ENCODE results near the gene SPOCK1. TPM values are rescaled to one million over a fixed set of nuclear protein-coding genes. Genes with fewer than 3 reads are reported as not detected.

The SPOCK1 gene
- total RNA-seq, 1 donor from 2014 or later = not detected

GRCh38 chr5:137281201-137281600 is 217.9 kb downstream of the SPOCK1 start:
- H3K4me3 Mint-ChIP-seq = no peak overlapping the region

GRCh38 chr5:137280656-137281055 is 218.5 kb downstream of the SPOCK1 start:
- Mint-ChIP-seq H3K9me3 (no peaks in the 10 kb centered on the region), H3K36me3 (ENCODE audit: low read depth) (no peaks in the 10 kb centered on the region), H3K27ac (no peak overlapping the region), H3K4me3 (no peak overlapping the region), H3K4me1 (no peaks in the 10 kb centered on the region), H3K27me3 (peaks cover 5% of the 10 kb centered on the region)
- DNase-seq = no peak
- intact Hi-C loops (cut with micrococcal nuclease) = no loop called here

More at GRCh38 chr5:137281201-137281600, 217.9 kb downstream of the SPOCK1 start:
- DNase-seq = no peak
- intact Hi-C loops (cut with micrococcal nuclease) = no loop called here
- H3K27me3 Mint-ChIP-seq = peaks cover 5% of the 10 kb centered on the region
- H3K4me1 Mint-ChIP-seq = no peaks in the 10 kb centered on the region
- no peaks in the 10 kb centered on the region for H3K36me3 Mint-ChIP-seq (ENCODE audit: low read depth)
- H3K27ac Mint-ChIP-seq = no peak overlapping the region
- no peaks in the 10 kb centered on the region for H3K9me3 Mint-ChIP-seq

- Mint-ChIP-seq H3K36me3 (ENCODE audit: low read depth) (no peaks in the 10 kb centered on the region), H3K9me3 (no peaks in the 10 kb centered on the region), H3K27me3 (peaks cover 5% of the 10 kb centered on the region), H3K4me1 (no peaks in the 10 kb centered on the region), H3K4me3 (no peak overlapping the region), H3K27ac (no peak overlapping the region)
- no peak for DNase-seq
- intact Hi-C loops (cut with micrococcal nuclease) = no loop called here
Measured at GRCh38 chr5:137279521-137280231, 219.4 kb downstream of the SPOCK1 start.

GRCh38 chr5:137278476-137278875 is 220.7 kb downstream of the SPOCK1 start:
- intact Hi-C loops (cut with micrococcal nuclease) = no loop called here
- no peak overlapping the region for H3K4me3 Mint-ChIP-seq
- no peaks in the 10 kb centered on the region for H3K9me3 Mint-ChIP-seq
- H3K4me1 Mint-ChIP-seq = no peaks in the 10 kb centered on the region
- H3K36me3 Mint-ChIP-seq (ENCODE audit: low read depth) = no peaks in the 10 kb centered on the region
- no peak for DNase-seq
- H3K27ac Mint-ChIP-seq = no peak overlapping the region
- H3K27me3 Mint-ChIP-seq = peaks cover 5% of the 10 kb centered on the region

GRCh38 chr5:137275083-137275482 is 224.0 kb downstream of the SPOCK1 start:
- Mint-ChIP-seq H3K27me3 (peaks cover 2% of the 10 kb centered on the region), H3K9me3 (no peaks in the 10 kb centered on the region), H3K36me3 (ENCODE audit: low read depth) (no peaks in the 10 kb centered on the region), H3K4me3 (no peak overlapping the region), H3K27ac (no peak overlapping the region), H3K4me1 (no peaks in the 10 kb centered on the region)
- no peak for DNase-seq
- intact Hi-C loops (cut with micrococcal nuclease) = no loop called here

- Mint-ChIP-seq H3K4me3 (no peak overlapping the region), H3K4me1 (no peaks in the 10 kb centered on the region), H3K27me3 (no peaks in the 10 kb centered on the region), H3K36me3 (ENCODE audit: low read depth) (no peaks in the 10 kb centered on the region), H3K9me3 (no peaks in the 10 kb centered on the region), H3K27ac (no peak overlapping the region)
- intact Hi-C loops (cut with micrococcal nuclease) = no loop called here
- DNase-seq = no peak
Measured at GRCh38 chr5:137273511-137273910, 225.6 kb downstream of the SPOCK1 start.

- H3K27me3 Mint-ChIP-seq = no peaks in the 10 kb centered on the region
- H3K27ac Mint-ChIP-seq = no peak overlapping the region
- no peak overlapping the region for H3K4me3 Mint-ChIP-seq
- H3K9me3 Mint-ChIP-seq = no peaks in the 10 kb centered on the region
- H3K4me1 Mint-ChIP-seq = no peaks in the 10 kb centered on the region
- no peak for DNase-seq
- intact Hi-C loops (cut with micrococcal nuclease) = no loop called here
- H3K36me3 Mint-ChIP-seq (ENCODE audit: low read depth) = no peaks in the 10 kb centered on the region
Measured at GRCh38 chr5:137272831-137273230, 226.3 kb downstream of the SPOCK1 start.

- DNase-seq = no peak
- Mint-ChIP-seq H3K4me3 (no peak overlapping the region), H3K27me3 (peaks cover 4% of the 10 kb centered on the region), H3K9me3 (no peaks in the 10 kb centered on the region), H3K27ac (no peak overlapping the region), H3K4me1 (no peaks in the 10 kb centered on the region), H3K36me3 (ENCODE audit: low read depth) (no peaks in the 10 kb centered on the region)
- intact Hi-C loops (cut with micrococcal nuclease) = no loop called here
Measured at GRCh38 chr5:137269946-137270345, 229.2 kb downstream of the SPOCK1 start.

- H3K4me1 Mint-ChIP-seq = no peaks in the 10 kb centered on the region
- no peak for DNase-seq
- no peak overlapping the region for H3K27ac Mint-ChIP-seq
- H3K9me3 Mint-ChIP-seq = no peaks in the 10 kb centered on the region
- intact Hi-C loops (cut with micrococcal nuclease) = no loop called here
- H3K4me3 Mint-ChIP-seq = no peak overlapping the region
- no peaks in the 10 kb centered on the region for H3K36me3 Mint-ChIP-seq (ENCODE audit: low read depth)
- peaks cover 4% of the 10 kb centered on the region for H3K27me3 Mint-ChIP-seq
Measured at GRCh38 chr5:137269274-137269673, 229.9 kb downstream of the SPOCK1 start.

- H3K9me3 Mint-ChIP-seq = no peaks in the 10 kb centered on the region
- no peak for DNase-seq
- no peaks in the 10 kb centered on the region for H3K4me1 Mint-ChIP-seq
- intact Hi-C loops (cut with micrococcal nuclease) = no loop called here
- no peak overlapping the region for H3K27ac Mint-ChIP-seq
- H3K36me3 Mint-ChIP-seq (ENCODE audit: low read depth) = no peaks in the 10 kb centered on the region
- peaks cover 4% of the 10 kb centered on the region for H3K27me3 Mint-ChIP-seq
- H3K4me3 Mint-ChIP-seq = no peak overlapping the region
Measured at GRCh38 chr5:137268646-137269045, 230.5 kb downstream of the SPOCK1 start.

- peaks cover 4% of the 10 kb centered on the region for H3K27me3 Mint-ChIP-seq
- no peak overlapping the region for H3K4me3 Mint-ChIP-seq
- intact Hi-C loops (cut with micrococcal nuclease) = no loop called here
- H3K36me3 Mint-ChIP-seq (ENCODE audit: low read depth) = no peaks in the 10 kb centered on the region
- no peak for DNase-seq
- H3K4me1 Mint-ChIP-seq = no peaks in the 10 kb centered on the region
- no peaks in the 10 kb centered on the region for H3K9me3 Mint-ChIP-seq
- H3K27ac Mint-ChIP-seq = no peak overlapping the region
Measured at GRCh38 chr5:137266186-137266585, 232.9 kb downstream of the SPOCK1 start.

GRCh38 chr5:137265457-137265856 is 233.7 kb downstream of the SPOCK1 start:
- Mint-ChIP-seq H3K4me3 (no peak overlapping the region), H3K9me3 (no peaks in the 10 kb centered on the region), H3K36me3 (ENCODE audit: low read depth) (no peaks in the 10 kb centered on the region), H3K27me3 (peaks cover 4% of the 10 kb centered on the region), H3K27ac (no peak overlapping the region), H3K4me1 (no peaks in the 10 kb centered on the region)
- intact Hi-C loops (cut with micrococcal nuclease) = no loop called here
- DNase-seq = no peak

GRCh38 chr5:137264573-137264972 is 234.6 kb downstream of the SPOCK1 start:
- intact Hi-C loops (cut with micrococcal nuclease) = no loop called here
- Mint-ChIP-seq H3K4me3 (no peak overlapping the region), H3K4me1 (no peaks in the 10 kb centered on the region), H3K27me3 (peaks cover 4% of the 10 kb centered on the region), H3K27ac (no peak overlapping the region), H3K36me3 (ENCODE audit: low read depth) (no peaks in the 10 kb centered on the region), H3K9me3 (no peaks in the 10 kb centered on the region)
- no peak for DNase-seq

GRCh38 chr5:137264041-137264440 is 235.1 kb downstream of the SPOCK1 start:
- H3K27me3 Mint-ChIP-seq = peaks cover 4% of the 10 kb centered on the region
- no peak overlapping the region for H3K27ac Mint-ChIP-seq
- H3K4me3 Mint-ChIP-seq = no peak overlapping the region
- no peak for DNase-seq
- intact Hi-C loops (cut with micrococcal nuclease) = no loop called here
- no peaks in the 10 kb centered on the region for H3K9me3 Mint-ChIP-seq
- no peaks in the 10 kb centered on the region for H3K36me3 Mint-ChIP-seq (ENCODE audit: low read depth)
- no peaks in the 10 kb centered on the region for H3K4me1 Mint-ChIP-seq

GRCh38 chr5:137263371-137264005 is 235.6 kb downstream of the SPOCK1 start:
- Mint-ChIP-seq H3K27ac (no peak overlapping the region), H3K27me3 (peaks cover 4% of the 10 kb centered on the region), H3K36me3 (ENCODE audit: low read depth) (no peaks in the 10 kb centered on the region), H3K4me3 (no peak overlapping the region), H3K4me1 (no peaks in the 10 kb centered on the region), H3K9me3 (no peaks in the 10 kb centered on the region)
- DNase-seq = no peak
- intact Hi-C loops (cut with micrococcal nuclease) = no loop called here

Measured in activated CD4-positive, alpha-beta T cell treated with anti-CD3 and anti-CD28 coated beads, Interleukin-2, amount 10 ng/mL, durations not matched to agents 24 days and 14 days (primary cell).